Smooth muscle cell (in vitro differentiated cells): ENCODE data around the gene HLF. TPM values are rescaled to one million over a fixed set of nuclear protein-coding genes. Genes with fewer than 3 reads are reported as not detected.

Experiments
- DNase-seq: peaks from one replicate; lab custom pipeline; 2025; ENCODE audit not compliant: unreplicated experiment; lab: John Stamatoyannopoulos, UW
- H2AFZ ChIP-seq: fragments of 200-600 bp; sonication (generic); 2 replicates; pipeline ENCODE4 v1.6.0; 2016; ENCODE audit warnings: antibody characterized with exemption, low read depth, mild to moderate bottlenecking
- H3F3A ChIP-seq: fragments of 200-600 bp; sonication (generic); 2 replicates; pipeline ENCODE4 v1.6.0; 2017; ENCODE audit warnings: antibody characterized with exemption, low read depth
- H3K27ac ChIP-seq: fragments of 200-600 bp; sonication (generic); 2 replicates; pipeline ENCODE4 v1.5.1; 2016; ENCODE audit warnings: low read depth, mild to moderate bottlenecking
- H3K27me3 ChIP-seq: fragments of 200-600 bp; sonication (generic); 2 replicates; pipeline ENCODE4 v1.6.1; 2016; ENCODE audit warnings: low read depth, mild to moderate bottlenecking
- H3K36me3 ChIP-seq: fragments of 200-600 bp; sonication (generic); 2 replicates; pipeline ENCODE4 v1.5.1; 2016; ENCODE audit warnings: low read depth
- H3K4me1 ChIP-seq: fragments of 200-600 bp; sonication (generic); 2 replicates; pipeline ENCODE4 v1.5.1; 2016; ENCODE audit warnings: low read depth
- H3K4me2 ChIP-seq: fragments of 200-600 bp; sonication (generic); 2 replicates; pipeline ENCODE4 v1.6.0; 2016; ENCODE audit warnings: mild to moderate bottlenecking
- H3K4me3 ChIP-seq: fragments of 200-600 bp; sonication (generic); 2 replicates; pipeline ENCODE4 v1.5.1; 2016; ENCODE audit warnings: mild to moderate bottlenecking
- H3K79me2 ChIP-seq: fragments of 200-600 bp; sonication (generic); 2 replicates; pipeline ENCODE4 v1.6.0; 2016; ENCODE audit warnings: low read depth, mild to moderate bottlenecking
- H3K9ac ChIP-seq: fragments of 200-600 bp; sonication (generic); 2 replicates; pipeline ENCODE4 v1.6.0; 2016; ENCODE audit warnings: low read depth
- H3K9me3 ChIP-seq: fragments of 200-600 bp; sonication (generic); replicated peaks from 2 replicates; pipeline ENCODE4 v1.5.1; 2016; ENCODE audit warnings: low read depth
- H4K20me1 ChIP-seq: fragments of 200-600 bp; sonication (generic); 2 replicates; pipeline ENCODE4 v1.6.0; 2016; ENCODE audit warnings: low read depth
- CTCF ChIP-seq: fragments of 200-600 bp; sonication (generic); IDR thresholded peaks from 2 replicates; pipeline ENCODE4 v1.5.1; 2017; ENCODE audit warnings: borderline replicate concordance, mild to moderate bottlenecking, antibody characterized with exemption; ENCODE audit not compliant: insufficient read depth, poor library complexity, severe bottlenecking
- WGBS: methylation state at CpG from one replicate; pipeline ENCODE4 v1.1.7; 2016; ENCODE audit warnings: low lambda C conversion rate; 5-methylcytosine and 5-hydroxymethylcytosine counted together
- polyA plus RNA-seq: library from polyadenylated mRNA; unstranded; fragments of >200 nt; fragmentation: Nextera tagmentation; extraction: Ambion mirVana; gene quantifications from 2 replicates; pipeline ENCODE4 v1.2.1, GENCODE V29; 2016
- total RNA-seq: library from RNA; depleted of rRNA; stranded (reverse); fragments of >200 nt; gene quantifications from 2 replicates; pipeline ENCODE4 v1.2.3, GENCODE V29; 2014

Gene HLF
- total and polyA plus RNA-seq, 2 experiments from 2014 or later: 0.19 TPM; not detected in 1

DNA sequence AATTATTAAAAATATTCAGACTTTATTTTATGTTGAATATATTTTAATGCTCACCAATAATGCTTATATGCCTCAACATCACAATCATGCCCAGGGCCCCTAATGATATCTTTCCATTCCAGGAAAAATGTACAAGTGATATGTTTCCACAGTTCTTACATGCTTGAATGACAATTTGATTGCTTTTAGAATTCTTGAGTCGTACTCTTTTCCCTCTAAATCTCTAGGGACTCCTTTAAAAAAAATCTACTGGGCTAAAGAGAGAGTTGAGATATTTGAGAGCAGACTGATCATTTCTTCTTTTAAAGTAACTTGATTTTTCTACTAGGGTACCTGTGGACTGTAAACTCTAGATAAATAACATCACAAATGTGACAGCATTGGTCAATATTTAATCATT lies 18.2 kb upstream of the HLF start:
- no peak for DNase-seq
- H3K9ac ChIP-seq: no peak overlapping the region
- H3K4me2 ChIP-seq: no peak overlapping the region
- H3K4me1 ChIP-seq: no peaks in the 10 kb centered on the region
- no peak for TF ChIP-seq CTCF
- H3K36me3 ChIP-seq: no peaks in the 10 kb centered on the region
- no peak overlapping the region for H3K27ac ChIP-seq
- H3F3A ChIP-seq: no peaks in the 10 kb centered on the region
- no peaks in the 10 kb centered on the region for H3K9me3 ChIP-seq
- H3K4me3 ChIP-seq: no peak overlapping the region
- 82% methylated on average over 1 of the region's 1 CpG for WGBS
- H3K27me3 ChIP-seq: peaks cover 33% of the 10 kb centered on the region
- no peaks in the 10 kb centered on the region for H4K20me1 ChIP-seq
- no peak overlapping the region for H2AFZ ChIP-seq
- H3K79me2 ChIP-seq: no peaks in the 10 kb centered on the region

- Histone ChIP-seq H3K79me2 (no peaks in the 10 kb centered on the region), H3K4me2 (no peak overlapping the region), H3K4me1 (no peaks in the 10 kb centered on the region), H3K9ac (no peak overlapping the region), H4K20me1 (no peaks in the 10 kb centered on the region), H2AFZ (no peak overlapping the region), H3K36me3 (no peaks in the 10 kb centered on the region), H3K27me3 (peaks cover 33% of the 10 kb centered on the region), H3K4me3 (no peak overlapping the region), H3K9me3 (no peaks in the 10 kb centered on the region), H3F3A (no peaks in the 10 kb centered on the region), H3K27ac (no peak overlapping the region)
- no peak for DNase-seq
- WGBS: 79% methylated on average over 2 of the region's 2 CpGs
- TF ChIP-seq CTCF: no peak
These were observed 16.7 kb upstream of the HLF start for GRCh38 chr17:55248077-55248476.

- Histone ChIP-seq H3K9me3 (no peaks in the 10 kb centered on the region), H3K4me3 (no peak overlapping the region), H3K27ac (no peak overlapping the region), H3K36me3 (no peaks in the 10 kb centered on the region), H4K20me1 (no peaks in the 10 kb centered on the region), H3K9ac (no peak overlapping the region), H3F3A (no peaks in the 10 kb centered on the region), H3K4me2 (no peak overlapping the region), H3K79me2 (no peaks in the 10 kb centered on the region), H3K27me3 (peaks cover 23% of the 10 kb centered on the region), H3K4me1 (no peaks in the 10 kb centered on the region), H2AFZ (no peak overlapping the region)
- no peak for DNase-seq
- WGBS: 94% methylated on average over 7 of the region's 7 CpGs
- TF ChIP-seq CTCF: no peak
These were observed 14.9 kb upstream of the HLF start for GRCh38 chr17:55249861-55250260.

DNA sequence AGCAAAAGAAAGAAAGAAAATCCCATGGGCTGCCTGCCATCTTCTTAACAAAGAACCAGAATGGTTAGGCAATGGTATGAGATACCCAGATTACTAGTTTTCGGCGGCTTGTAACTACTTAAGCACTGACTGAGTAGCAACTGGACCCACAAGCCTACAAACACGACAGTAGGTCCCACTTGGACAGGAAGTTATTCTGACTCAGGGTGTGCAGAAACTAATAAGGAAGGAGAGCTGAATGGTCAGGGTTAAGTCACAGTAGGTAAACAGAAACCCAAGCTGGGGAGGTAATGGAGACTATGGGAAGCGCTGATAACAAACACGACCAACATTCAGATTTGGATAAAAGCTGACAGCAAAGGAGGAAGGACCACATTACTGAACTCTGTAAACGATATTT lies 10.4 kb upstream of the HLF start:
- H4K20me1 ChIP-seq: no peaks in the 10 kb centered on the region
- no peak for DNase-seq
- H3F3A ChIP-seq: no peaks in the 10 kb centered on the region
- no peaks in the 10 kb centered on the region for H3K9me3 ChIP-seq
- no peaks in the 10 kb centered on the region for H3K79me2 ChIP-seq
- no peak for TF ChIP-seq CTCF
- 85% methylated on average over 6 of the region's 6 CpGs for WGBS
- no peak overlapping the region for H3K27ac ChIP-seq
- H3K9ac ChIP-seq: no peak overlapping the region
- H2AFZ ChIP-seq: no peak overlapping the region
- no peaks in the 10 kb centered on the region for H3K36me3 ChIP-seq
- H3K4me3 ChIP-seq: no peak overlapping the region
- H3K4me1 ChIP-seq: no peaks in the 10 kb centered on the region
- peaks cover 5% of the 10 kb centered on the region for H3K27me3 ChIP-seq
- H3K4me2 ChIP-seq: no peak overlapping the region
